Kasumi-1 (cell line): ENCODE data around the gene PLG.
"Not testable (repeated sequence)": the region's sequence is repeated elsewhere in the genome, so short reads cannot be mapped to it uniquely, and the experiment has no call there.

Experiments
- DNase-seq, 2 experiments: peaks; one replicate each; lab custom pipeline; 2025; lab: John Stamatoyannopoulos, UW

Gene PLG

DNA sequence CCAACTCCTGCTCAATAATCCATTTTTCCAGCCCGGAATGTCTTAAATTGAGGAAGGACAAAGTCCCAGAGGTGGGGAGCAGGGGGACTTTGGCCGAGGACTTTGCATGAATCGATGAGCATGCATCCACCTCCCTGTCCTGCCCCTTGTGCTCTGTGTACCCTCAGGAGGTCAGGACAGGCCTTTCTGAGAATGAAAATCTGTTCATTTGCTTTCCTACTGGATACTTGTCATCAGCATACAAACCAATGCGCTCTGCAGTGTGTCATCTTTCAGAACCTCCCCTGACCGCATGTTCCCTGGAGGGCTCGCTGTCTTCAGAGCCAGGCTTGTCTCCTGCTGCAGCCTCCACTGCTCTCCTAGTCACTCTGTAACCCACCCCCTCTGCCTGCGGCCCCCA is 2.6 kb downstream of the PLG start:
- DNase-seq, result not testable (repeated sequence)

DNA sequence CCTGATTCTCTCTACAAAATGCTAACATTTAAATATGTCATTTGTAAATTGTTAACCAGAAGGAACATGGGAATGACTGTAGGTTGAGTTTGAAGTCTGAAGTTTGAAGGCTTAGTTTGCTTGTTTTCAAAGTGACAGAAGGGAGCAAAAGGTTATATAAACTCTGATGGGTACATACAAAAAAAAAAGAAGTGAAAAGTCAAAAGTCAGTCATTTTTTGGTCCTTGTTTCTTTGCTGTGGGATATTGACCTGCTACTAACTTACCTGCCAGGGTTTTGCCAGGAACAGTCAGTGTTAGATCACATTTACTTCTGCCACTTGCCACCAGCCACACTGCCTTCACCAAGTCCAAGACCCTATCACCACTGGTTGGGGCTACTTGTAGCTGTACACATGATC is 6.9 kb downstream of the PLG start:
- DNase-seq, result not testable (repeated sequence)

DNA sequence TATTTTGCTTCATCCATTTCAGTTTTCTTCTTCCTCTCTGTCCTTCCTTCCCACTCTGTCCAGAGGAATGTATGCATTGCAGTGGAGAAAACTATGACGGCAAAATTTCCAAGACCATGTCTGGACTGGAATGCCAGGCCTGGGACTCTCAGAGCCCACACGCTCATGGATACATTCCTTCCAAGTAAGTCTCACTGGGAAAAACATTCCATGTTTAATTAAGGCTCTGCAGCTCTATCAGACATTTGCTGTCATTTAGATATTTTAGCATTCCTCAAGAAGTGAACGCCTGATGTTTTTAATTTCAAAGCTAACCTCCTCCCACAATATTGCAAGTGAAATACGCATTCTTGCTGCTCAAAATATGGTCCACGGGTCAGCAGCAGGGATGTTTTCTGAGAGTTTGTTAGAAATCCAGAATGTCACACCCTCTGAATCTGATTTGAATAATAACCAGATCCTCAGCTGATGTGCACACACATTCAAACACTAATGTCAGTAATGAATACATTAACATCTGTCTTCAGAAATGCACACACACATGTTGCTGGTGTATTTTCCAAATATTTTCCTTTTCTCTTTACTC is 12.8 kb downstream of the PLG start:
- DNase-seq, result no peak

DNA sequence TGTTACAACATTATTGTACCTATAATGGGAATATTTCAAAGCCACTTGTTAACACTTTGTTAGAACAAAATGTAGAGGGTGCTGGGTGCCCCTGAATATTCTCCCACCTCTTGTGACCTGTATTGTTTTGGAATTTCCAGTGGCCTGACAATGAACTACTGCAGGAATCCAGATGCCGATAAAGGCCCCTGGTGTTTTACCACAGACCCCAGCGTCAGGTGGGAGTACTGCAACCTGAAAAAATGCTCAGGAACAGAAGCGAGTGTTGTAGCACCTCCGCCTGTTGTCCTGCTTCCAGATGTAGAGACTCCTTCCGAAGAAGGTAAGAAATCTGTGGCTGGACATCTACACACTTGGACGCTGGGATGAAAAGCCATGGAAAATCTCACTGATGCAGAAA is 28.9 kb downstream of the PLG start:
- no peak for DNase-seq

DNA sequence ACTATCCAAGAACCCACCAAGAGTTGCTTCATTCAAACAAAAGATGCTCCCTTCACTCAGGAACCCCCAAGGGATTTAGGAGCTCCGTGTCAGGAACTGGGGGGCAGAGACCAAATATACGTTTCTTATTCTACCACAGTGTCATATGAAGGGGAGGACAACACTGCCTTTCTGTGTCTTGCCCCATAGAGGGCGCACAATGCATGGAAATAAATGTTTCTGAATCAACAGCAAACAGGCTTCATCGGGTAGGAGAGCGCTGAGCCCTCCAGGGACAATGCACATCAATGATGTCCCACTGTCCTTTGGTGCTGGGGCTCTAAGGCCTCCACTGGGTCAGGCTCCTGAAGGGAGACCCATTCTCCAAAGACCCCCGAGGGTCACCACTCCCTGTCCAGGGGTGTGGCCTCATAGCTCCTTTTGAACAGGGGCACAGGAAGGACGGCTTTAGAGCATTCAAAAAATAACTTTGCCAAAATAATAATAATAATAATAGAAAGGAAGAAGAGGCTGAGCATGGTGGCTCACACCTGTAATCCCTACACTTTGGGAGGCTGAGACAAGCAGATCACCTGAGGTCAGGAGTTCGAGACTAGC is 31.1 kb downstream of the PLG start:
- DNase-seq, result peak; percentile 55 to 59

DNA sequence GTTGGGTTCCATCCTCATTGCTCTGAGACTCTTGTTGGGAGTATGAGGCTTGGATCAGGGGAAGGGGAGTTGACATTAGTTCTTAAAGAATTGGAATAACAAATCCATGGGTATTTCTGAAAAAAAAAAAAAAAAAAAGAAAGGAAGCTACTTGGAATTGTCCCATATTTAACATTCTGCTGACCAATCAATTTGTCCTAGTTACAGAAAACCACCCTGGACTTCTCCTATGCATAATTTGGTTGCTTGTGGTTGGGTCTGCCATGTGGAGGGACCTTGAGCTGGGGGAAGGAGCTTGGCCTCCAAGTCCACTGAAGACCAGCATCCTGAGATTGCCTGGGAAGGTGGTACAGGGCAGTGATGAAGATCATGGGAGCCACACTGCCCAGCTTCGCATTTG is 32.6 kb downstream of the PLG start:
- DNase-seq, result no peak

DNA sequence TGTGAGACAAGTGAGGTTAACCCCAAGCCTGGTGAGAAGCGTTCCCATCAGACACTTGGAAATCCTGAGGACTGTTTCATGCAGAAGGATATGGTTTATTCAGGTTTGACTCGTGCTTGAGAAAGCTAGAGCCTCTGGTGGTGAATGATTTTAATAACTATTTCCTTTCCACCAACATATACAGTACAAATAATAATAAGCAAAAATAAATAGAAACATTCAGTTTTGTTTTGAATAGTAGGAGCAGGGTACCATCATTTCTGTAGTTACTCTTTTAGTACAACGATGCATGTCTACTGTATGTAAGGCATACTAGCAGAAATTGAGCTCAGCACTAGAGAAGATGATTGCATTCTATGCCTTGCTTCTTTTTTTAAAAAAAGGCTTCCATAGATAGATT is 33.5 kb downstream of the PLG start:
- DNase-seq, result no peak

DNA sequence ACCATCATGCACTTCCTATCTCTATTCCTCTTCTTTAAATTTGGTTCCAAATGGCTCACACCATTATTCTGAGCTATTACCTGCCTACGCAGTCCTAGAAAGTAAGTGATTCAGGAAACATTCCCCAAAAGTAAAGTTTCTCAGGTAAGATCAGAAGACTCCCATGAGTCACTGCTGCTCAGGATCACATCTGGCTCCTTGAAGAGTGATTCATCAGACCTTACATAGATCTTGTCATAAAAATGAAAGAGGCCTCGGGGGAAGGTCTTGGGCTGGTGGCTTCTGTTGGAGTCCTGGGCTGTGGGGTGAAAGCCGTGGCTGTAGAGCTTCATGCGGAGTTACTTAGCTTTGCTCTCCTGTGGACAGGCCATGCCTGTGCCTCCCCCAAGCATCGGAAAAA is 35.9 kb downstream of the PLG start:
- no peak for DNase-seq

DNA sequence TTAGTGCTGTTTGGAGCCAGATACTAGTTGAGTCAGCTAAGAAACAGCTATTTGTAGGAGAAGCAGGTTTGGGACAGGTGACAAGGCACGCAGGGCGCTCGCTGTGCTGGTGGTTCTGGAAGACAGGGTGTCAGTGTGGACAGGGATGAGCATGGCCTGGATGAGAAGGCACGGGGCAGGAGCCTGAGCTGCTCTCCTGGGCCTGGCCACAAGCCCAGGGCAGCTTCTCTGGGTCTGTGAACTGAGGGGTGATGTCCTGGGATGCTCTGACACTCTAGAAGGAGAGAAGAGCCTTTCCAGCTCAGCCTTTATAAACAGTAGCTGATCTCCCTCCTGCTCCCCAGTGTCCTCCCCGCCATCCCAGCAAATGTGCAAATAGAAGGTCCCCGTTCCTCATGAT is 37.9 kb downstream of the PLG start:
- no peak for DNase-seq

DNA sequence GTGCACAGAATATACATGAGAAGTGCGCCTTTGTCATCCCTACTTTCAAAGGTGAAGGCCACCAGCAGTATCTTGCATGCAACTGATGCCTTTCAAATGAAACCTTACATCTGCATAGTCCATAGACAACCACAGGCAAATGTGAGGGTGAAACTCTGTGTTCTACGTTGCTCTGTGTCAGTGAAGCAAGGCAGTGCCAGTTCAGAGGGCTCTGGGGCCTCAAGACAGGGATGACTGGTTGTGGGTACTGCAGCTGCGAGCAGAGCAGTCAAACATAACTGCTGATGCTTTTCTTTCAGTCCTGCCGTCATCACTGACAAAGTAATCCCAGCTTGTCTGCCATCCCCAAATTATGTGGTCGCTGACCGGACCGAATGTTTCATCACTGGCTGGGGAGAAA is 39.0 kb downstream of the PLG start:
- not testable (repeated sequence) for DNase-seq

DNA sequence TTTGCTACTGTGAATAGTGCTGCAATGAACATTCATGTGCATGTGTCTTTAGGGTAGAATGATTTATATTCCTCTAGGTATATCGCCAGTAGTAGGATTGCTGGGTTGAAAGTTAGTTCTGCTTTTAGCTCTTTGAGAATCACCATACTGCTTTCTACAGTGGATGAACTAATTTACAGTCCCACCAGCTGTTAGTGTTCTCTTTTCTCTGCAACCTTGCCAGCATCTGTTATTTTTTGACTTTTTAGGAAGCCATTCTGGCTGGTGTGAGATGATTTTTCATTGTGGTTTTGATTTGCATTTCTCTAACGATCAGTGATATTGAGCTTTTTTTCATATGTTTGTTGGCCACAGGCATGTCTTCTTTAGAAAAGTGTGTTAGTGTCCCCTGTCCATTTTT is 40.0 kb downstream of the PLG start:
- peak in 1 of 2 experiments; percentile 1 for DNase-seq

DNA sequence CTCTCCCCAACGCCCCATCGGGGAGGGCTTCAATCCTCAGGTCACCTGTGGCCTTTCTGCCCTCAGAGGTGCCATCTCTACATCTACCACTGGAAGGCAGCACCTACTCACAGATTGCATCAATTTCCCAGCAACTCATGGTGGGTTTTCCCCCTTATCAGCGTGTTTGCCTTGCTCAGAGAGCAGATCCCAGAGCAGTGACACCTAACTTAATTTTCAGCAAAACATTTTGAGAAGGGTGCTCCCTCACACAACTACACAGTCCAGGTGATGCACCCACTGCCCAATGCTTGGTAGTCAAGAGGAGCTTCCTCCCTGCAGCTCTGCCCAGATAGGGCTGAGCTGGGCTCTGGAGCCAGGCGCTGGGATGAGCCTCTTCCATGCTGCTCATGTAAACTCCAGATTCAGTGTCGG is 48.2 kb downstream of the PLG start:
- peak in 1 of 2 experiments; percentile 0 for DNase-seq

DNA sequence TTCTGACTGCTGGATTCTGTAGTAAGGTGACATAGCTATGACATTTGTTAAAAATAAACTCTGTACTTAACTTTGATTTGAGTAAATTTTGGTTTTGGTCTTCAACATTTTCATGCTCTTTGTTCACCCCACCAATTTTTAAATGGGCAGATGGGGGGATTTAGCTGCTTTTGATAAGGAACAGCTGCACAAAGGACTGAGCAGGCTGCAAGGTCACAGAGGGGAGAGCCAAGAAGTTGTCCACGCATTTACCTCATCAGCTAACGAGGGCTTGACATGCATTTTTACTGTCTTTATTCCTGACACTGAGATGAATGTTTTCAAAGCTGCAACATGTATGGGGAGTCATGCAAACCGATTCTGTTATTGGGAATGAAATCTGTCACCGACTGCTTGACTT is 51.2 kb downstream of the PLG start:
- not testable (repeated sequence) for DNase-seq

DNA sequence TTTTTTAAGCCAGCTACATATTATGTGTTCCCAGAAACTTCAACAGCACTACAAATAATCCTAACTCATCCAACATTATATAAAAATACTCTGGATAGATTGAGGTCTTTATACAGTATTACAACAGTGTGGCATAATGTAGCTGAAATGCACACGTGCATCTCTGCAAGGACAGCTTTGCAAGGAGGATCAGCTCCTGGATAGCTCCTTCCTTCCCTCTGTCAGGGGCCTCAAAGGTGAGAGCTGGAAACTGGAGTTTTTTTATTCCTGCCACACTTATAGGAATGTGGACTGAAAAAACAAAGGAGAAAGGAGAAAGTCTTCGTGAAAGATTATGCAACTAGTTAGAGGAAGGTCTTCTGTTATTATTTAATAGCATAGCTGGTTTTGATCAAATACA is 53.1 kb downstream of the PLG start:
- no peak for DNase-seq

DNA sequence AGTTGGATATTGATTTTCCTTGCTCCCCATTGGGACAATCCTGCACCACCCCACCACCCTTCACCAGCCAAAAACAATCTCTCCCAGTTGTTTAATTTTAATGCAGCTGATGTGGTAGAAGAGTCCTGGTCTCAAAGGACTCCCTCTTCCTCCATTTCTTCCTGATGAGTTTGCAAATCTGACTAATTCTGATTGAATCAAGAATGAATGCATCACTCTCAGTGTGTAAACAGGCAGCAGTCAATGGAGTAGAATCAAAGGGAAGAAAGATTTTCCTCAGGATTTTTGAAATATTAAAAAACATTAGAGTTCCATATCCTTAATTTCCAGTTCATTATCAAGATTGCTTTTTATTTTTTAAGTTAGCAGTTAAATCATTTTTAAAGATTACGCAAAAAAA is 54.0 kb downstream of the PLG start:
- DNase-seq, result no peak

DNA sequence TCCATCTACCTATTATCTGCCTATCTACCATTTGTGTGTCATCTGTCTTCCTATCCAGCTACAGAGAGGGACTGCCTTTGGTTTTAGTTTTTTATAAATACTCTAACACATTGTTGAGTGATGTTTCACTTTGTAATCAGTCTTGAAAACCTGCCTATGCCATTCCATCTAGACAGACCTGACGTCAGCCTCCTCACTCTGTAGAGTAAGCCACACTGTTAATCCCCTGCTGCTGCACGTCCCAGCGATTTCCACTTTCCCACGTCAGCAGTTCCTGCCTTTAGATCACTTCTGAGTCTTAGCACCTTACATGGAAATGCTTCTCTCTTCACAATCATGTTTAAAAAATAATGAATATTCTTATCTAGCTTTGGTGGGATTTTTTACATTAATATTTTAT is 54.8 kb downstream of the PLG start:
- no peak for DNase-seq

DNA sequence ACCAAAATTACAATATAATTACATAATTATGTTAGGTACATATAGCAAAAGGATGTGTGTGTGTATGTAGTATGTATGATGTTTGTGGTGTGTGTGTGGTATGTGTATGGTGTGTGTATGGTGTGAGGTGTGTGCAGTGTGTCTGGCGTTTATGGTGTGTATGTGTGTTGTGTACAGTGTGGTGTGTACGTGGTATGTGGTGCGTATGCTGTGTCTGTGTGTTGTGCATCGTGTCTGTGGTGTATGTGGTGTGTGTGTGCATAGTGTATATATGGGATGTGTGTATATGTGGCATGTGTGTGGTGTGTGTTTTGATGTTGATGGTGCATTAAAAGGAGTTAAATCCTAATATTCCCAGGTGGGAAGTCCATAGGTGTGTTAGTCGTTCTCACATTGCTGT is 62.8 kb downstream of the PLG start:
- no peak for DNase-seq

DNA sequence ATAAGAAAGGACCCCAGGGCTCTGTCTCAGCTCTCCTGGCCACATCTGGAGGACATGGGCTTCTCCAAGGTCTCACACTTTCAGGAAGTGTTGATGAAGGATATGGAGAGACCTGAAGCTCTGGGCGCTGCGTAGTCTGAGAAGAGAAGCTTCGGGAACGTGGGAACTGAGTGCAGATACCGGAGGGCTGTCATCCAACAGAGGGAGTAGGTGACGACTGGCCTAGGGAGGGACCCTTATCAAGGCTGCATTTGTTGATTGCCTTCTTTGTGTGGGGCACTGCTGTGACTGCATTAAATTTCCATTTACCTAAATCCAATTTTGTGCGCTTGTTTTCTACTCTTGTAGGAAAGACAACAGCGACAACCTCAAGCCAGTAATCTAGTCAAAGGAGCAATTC is 63.4 kb downstream of the PLG start:
- DNase-seq, result no peak

DNA sequence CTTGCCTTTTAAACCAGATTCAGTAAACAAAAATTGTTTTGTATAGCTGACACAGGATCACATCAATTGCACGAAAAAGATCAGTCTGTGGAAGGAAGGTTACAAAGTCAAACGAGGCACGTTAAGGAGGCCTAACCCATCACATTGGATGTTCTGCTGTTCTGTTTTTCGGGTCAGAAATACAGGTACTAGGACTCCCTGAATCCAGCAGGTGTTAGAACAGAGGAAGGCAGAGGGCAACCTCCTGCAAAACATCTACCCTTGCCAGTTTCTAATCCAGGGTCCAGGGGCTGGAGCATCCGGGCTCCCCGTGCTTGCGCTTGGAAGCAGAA is 64.6 kb downstream of the PLG start:
- no peak for DNase-seq

DNA sequence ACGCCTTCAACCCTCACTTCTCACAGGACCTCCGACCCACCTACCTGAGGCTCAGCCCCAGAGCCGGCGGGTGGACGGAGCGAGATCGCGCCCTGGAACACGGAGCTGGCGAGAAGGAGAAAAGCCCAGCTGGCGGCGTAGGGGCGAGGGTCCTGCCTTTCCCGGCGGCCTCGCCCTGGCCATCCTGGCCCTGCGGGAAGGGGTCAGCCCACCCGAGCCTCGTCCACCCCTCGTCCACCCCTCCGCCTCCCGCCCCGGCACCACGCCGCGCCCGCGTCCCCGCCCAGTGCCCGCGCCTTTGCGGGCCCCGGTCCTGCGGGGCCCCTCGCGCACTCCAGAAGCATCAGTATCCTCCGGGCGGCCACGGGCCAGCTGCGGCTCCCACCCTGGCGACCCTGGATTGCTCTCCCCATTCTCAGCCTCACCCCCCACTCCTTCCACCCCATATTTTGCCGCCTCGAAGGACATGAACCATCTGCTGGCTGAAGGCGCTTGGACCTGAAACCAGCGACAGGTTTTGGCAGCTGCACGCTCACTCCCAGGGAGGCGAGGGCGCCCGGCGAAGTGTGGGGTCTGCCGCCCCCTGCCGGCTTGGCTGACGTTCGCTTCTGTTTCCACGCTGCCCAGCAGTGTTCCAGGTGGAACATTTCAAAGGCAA is 65.1 kb downstream of the PLG start:
- no peak for DNase-seq

DNA sequence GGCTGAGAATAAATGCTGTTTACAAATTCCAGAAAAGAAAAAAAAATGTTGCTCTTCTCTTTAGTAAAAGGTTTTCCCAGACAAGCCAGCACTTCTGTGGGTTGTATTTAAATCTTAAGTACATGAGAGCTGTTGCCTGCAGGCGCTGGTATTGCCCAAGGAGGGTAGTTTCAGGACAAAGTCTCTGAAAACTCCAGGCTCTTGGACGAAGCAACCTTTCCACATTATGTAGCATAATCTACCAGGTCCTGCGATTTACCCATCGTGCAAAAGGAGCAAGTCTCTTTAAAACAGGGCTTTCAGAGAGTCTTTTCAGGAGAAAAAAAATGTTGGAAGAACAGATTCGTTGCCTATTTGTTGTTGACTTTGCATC is 65.6 kb downstream of the PLG start:
- no peak for DNase-seq

DNA sequence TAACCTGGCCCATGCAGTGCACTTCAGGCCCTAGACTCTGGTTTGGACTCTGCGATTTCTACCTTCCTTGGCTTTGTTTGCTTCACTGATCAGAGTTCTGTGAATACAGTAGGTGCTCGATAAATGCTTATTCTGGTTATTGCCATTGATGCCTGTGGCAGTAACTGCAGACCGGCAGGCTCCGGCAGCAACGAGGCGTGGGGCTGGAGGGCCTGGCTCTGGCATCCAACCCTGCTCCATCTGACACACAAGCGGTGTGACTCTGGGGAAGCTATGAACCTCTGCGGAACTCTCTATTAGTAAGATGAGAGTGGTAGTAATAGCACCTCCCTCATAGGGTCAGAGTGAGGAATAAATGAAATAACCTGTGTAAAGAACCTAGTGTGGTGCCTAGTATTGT is 66.1 kb downstream of the PLG start:
- DNase-seq, result no peak

DNA sequence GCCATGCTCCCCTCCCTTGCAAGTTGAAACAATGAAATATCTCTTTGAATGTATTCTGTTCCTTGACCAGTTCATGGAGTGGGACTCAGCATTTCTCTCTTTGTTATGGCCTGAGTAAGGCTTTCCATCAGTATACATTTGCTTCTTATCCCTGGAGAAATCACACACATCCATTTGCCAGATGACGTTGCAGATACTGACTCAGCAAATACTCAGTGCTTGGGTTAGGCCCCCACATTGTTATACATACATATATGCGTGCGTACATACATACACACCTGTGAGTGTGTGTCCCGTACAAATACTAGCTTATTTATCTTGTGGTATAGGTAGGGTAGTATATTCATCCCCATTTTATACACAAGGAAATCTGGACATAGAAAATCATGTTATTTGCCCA is 72.4 kb downstream of the PLG start:
- no peak for DNase-seq
